ENCODE data around the gene ETV6. TPM values are rescaled to one million over a fixed set of nuclear protein-coding genes. Genes with fewer than 3 reads are reported as not detected.

The ETV6 gene
- total RNA-seq, 2 donors from 2014 or later, result 17.5 to 17.9 TPM

DNA sequence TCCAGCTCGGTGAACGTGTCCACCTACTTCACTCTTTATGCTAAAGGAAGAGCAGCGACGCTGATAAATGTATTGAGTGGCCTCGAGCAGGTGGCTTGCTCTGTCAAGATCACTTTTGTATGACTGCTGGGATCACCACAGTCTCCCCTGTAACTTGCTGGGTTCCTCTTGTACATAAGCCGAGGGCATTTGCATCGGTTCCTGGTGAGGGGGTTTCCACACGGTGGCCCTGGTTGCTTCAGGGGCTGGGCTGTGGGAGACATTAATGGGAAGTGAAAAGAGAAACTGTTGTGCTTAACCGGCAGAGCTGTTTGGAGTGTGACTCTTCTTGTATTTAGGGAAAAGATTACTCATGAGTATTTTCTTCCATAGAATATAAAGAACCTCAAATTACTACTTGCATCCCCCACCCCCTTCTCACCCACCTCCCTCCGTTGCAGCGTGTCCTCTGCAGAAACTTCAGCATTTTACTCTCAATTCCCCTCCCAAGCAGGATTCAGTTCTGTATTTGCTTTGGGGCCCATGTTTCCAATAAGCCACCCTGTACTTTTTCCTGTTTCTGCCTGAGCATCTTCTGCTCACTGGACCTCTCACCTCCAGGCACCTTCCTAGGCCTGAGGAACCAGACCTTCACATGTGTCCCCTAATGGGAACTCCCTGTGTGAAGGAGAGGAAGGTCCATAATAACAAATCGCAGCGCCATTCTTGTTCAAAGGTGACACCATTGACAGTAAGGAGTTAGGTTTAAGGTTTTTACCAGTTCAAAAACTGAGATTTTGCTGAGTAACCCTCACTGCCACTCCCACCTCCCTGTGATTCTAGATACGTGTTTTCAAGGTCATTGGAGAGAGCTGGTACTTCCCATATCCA is 187.0 kb downstream of the ETV6 start:
- peak in 1 of 4 donors; percentile 66 for DNase-seq

DNA sequence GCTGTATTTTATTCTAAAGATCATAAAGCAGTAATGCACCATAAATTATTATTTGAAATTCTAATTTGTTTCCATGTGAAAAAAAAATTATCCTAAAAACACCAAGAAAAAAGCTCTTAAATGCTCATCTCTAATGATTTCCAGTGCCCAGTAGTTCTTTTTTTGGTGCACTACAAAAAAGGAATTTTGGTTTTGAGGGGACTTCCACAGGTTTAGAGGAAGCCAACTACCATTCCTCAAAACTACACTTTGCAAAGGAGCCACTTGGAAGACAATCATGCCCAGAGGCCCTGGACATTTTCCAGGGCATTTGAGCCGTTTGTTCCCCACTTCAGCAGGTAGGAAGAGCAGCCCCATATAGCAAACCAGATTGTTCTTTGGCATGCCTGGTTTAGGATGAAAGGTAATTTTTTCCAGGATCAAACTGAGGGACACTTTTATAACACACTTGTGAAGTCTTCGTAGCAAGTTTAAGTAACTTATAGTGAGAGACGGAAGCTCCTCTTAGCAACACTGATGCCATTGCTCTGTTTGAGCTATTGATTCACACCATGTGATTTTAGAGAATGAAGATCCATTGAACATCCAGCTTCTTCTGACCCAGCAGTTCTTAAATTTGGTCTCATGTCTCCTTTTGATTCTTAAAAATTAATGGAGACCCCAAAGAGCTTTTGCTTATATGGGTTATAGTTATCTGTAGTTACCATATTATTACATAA is 187.9 kb downstream of the ETV6 start:
- WGBS, 2 donors, result 55 to 71% methylated on average over 3 of the region's 3 CpGs
- TF ChIP-seq, protein P1, sequence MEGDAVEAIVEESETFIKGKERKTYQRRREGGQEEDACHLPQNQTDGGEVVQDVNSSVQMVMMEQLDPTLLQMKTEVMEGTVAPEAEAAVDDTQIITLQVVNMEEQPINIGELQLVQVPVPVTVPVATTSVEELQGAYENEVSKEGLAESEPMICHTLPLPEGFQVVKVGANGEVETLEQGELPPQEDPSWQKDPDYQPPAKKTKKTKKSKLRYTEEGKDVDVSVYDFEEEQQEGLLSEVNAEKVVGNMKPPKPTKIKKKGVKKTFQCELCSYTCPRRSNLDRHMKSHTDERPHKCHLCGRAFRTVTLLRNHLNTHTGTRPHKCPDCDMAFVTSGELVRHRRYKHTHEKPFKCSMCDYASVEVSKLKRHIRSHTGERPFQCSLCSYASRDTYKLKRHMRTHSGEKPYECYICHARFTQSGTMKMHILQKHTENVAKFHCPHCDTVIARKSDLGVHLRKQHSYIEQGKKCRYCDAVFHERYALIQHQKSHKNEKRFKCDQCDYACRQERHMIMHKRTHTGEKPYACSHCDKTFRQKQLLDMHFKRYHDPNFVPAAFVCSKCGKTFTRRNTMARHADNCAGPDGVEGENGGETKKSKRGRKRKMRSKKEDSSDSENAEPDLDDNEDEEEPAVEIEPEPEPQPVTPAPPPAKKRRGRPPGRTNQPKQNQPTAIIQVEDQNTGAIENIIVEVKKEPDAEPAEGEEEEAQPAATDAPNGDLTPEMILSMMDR (IDR thresholded peaks at IDR 0.05), result no peak
- no peak for TF ChIP-seq POLR2A (IDR thresholded peaks at IDR 0.05)
- Histone ChIP-seq H3K9me3 (no peaks in the 10 kb centered on the region), H3K4me3 (no peak overlapping the region), H3K27me3 (no peaks in the 10 kb centered on the region), H3K4me1 (peaks cover 62% of the 10 kb centered on the region), H3K36me3 (replicated peaks in 1 of 2; ENCODE audit: insufficient read depth in 1 of 2, low read depth in 2 of 2) (no peaks in the 10 kb centered on the region), H3K27ac (peak overlapping the region in 1 of 4 donors; percentile 52)
- intact Hi-C loops (cut with DNase I), result no loop called here
- ATAC-seq, result no peak
- DNase-seq, result no peak

More for the DNA sequence above, 187.0 kb downstream of the ETV6 start:
- Histone ChIP-seq H3K4me3 (no peak overlapping the region), H3K27ac (peak overlapping the region in 1 of 4 donors; percentile 52), H3K36me3 (replicated peaks in 1 of 2; ENCODE audit: insufficient read depth in 1 of 2, low read depth in 2 of 2) (no peaks in the 10 kb centered on the region), H3K9me3 (no peaks in the 10 kb centered on the region), H3K27me3 (no peaks in the 10 kb centered on the region), H3K4me1 (peaks cover 70% of the 10 kb centered on the region)
- intact Hi-C loops (cut with DNase I), result no loop called here
- peak in 1 of 3 donors; percentile 11 for TF ChIP-seq POLR2A (IDR thresholded peaks at IDR 0.05)
- TF ChIP-seq, protein P1 (IDR thresholded peaks at IDR 0.05), result no peak
- no peak for ATAC-seq
- WGBS, 2 donors, result 68 to 84% methylated on average over 14 of the region's 14 CpGs

DNA sequence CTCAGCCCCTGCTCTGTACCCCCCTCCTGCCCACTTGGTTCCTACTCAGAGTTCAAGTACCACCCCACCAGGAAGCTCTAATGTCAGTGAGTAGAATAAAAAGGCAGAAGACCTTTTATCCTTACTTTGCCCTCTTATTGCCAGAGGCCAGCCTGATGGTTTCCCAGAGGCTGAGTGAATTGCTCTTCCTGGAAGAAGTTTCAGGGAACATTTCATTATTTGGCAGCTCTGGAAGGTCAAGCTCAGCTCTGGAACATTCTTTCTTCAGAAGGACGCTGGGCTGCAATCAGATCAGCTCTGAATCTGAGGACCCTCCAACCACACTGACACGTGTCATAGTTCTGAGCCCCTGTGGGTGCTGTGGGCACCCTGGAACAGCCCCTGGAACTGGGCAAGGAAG is 188.9 kb downstream of the ETV6 start:
- Histone ChIP-seq H3K4me1 (peaks cover 55% of the 10 kb centered on the region), H3K36me3 (replicated peaks in 1 of 2; ENCODE audit: insufficient read depth in 1 of 2, low read depth in 2 of 2) (no peaks in the 10 kb centered on the region), H3K4me3 (no peak overlapping the region), H3K27ac (peak overlapping the region in 3 of 4 donors; percentile 33 to 71 (median 66)), H3K9me3 (no peaks in the 10 kb centered on the region), H3K27me3 (no peaks in the 10 kb centered on the region)
- intact Hi-C loops (cut with DNase I), result no loop called here
- 38 to 50% methylated on average over 2 of the region's 2 CpGs for WGBS, 2 donors
- DNase-seq, result no peak
- TF ChIP-seq, protein P1 (IDR thresholded peaks at IDR 0.05), result no peak
- TF ChIP-seq POLR2A (IDR thresholded peaks at IDR 0.05), result no peak
- no peak for ATAC-seq

DNA sequence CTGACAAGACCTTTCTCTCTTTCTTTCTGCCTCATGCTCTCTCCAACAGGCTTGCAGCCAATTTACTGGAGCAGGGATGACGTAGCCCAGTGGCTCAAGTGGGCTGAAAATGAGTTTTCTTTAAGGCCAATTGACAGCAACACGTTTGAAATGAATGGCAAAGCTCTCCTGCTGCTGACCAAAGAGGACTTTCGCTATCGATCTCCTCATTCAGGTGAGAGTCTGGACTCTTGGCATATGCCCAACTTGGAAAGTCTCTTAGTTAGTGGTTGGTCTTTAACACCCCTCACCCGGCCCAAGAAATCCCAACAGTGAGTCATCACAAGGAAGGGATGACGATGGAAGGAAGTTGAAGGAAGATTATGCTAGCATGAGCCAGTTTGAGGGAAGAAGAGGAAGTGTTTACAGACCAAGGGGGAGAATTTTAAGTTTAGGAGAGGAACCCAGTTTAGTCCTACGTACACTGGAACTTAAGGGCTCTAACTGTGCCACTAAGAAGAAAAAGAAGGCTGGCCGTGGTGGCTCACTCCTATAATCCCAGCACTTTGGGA is 189.7 kb downstream of the ETV6 start:
- Histone ChIP-seq H3K27me3 (no peaks in the 10 kb centered on the region), H3K4me3 (no peak overlapping the region), H3K4me1 (peaks cover 47% of the 10 kb centered on the region), H3K9me3 (no peaks in the 10 kb centered on the region), H3K27ac (peak overlapping the region; percentile 17 to 71 (median 50)), H3K36me3 (replicated peaks in 1 of 2; ENCODE audit: insufficient read depth in 1 of 2, low read depth in 2 of 2) (no peaks in the 10 kb centered on the region)
- ATAC-seq (peak; percentile 64), DNase-seq (peak; percentile 18 to 73 (median 46))
- TF ChIP-seq, protein P1 (IDR thresholded peaks at IDR 0.05), result no peak
- TF ChIP-seq POLR2A (IDR thresholded peaks at IDR 0.05), result no peak
- 50 to 61% methylated on average over 8 of the region's 8 CpGs for WGBS, 2 donors
- intact Hi-C loops (cut with DNase I), result no loop called here
